GM10266 (cell line): ENCODE data around the gene DYNLT4.
"Not testable (repeated sequence)": the region's sequence is repeated elsewhere in the genome, so short reads cannot be mapped to it uniquely, and the experiment has no call there.

Experiments used
- DNase-seq: peaks from one replicate; pipeline ENCODE4 v3.0.0; 2012; ENCODE audit errors: extremely low spot score
- TF ChIP-seq, protein P1 (sequence below): IDR thresholded peaks from 2 replicates; pipeline ENCODE4 v1.5.1; 2012; ENCODE audit warnings: mild to moderate bottlenecking, low read depth; ENCODE audit not compliant: control insufficient read depth, insufficient read depth; ENCODE audit errors: missing control alignments

Gene DYNLT4

GRCh38 chr1:44828841-44829440 lies 21.8 kb upstream of the DYNLT4 start:
- TF ChIP-seq, protein P1, sequence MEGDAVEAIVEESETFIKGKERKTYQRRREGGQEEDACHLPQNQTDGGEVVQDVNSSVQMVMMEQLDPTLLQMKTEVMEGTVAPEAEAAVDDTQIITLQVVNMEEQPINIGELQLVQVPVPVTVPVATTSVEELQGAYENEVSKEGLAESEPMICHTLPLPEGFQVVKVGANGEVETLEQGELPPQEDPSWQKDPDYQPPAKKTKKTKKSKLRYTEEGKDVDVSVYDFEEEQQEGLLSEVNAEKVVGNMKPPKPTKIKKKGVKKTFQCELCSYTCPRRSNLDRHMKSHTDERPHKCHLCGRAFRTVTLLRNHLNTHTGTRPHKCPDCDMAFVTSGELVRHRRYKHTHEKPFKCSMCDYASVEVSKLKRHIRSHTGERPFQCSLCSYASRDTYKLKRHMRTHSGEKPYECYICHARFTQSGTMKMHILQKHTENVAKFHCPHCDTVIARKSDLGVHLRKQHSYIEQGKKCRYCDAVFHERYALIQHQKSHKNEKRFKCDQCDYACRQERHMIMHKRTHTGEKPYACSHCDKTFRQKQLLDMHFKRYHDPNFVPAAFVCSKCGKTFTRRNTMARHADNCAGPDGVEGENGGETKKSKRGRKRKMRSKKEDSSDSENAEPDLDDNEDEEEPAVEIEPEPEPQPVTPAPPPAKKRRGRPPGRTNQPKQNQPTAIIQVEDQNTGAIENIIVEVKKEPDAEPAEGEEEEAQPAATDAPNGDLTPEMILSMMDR = no peak
- DNase-seq = no peak

GRCh38 chr1:44828003-44828651 lies 21.0 kb upstream of the DYNLT4 start:
- TF ChIP-seq, protein P1 = no peak
- no peak for DNase-seq

DNA sequence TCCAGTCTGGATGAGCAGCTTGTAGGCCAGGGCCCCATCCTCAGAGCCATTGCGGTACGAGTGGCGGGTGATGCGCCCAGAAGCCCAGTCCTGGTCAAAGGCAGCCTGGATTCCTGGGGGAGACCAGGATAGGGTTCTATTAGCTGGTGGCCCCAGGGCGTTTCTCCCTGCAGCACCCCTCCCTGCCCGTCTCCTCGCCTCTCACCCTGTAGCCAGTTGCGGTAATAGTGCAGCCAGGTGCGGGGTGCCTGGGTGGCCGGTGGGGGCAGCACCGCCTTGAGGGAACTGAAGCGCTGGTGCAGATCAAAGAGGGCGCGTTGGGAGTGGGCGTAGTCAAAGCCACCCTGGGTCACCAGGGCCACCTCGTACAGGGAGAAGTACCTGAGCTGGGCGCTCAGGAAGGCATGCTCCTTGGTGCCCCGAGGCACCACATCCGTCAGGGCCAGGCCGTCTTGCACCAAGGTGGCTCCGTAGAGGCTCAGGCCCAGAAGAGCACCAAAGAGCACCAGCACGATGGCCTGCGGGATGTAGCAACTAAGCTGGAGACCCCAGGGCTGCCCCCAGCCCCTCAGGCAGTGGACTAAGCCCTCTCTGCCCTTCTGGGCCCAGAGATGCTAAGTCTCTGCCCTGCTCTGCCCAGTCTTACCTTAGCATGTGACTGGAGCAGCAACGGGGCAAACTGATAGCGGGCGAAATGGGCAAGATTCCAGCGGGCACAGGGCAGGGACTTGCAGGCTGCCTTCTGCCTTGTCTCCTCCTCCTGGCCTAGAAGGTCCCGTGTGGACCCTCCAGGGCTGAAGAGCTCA lies 20.2 kb upstream of the DYNLT4 start:
- TF ChIP-seq, protein P1 = no peak
- no peak for DNase-seq

DNA sequence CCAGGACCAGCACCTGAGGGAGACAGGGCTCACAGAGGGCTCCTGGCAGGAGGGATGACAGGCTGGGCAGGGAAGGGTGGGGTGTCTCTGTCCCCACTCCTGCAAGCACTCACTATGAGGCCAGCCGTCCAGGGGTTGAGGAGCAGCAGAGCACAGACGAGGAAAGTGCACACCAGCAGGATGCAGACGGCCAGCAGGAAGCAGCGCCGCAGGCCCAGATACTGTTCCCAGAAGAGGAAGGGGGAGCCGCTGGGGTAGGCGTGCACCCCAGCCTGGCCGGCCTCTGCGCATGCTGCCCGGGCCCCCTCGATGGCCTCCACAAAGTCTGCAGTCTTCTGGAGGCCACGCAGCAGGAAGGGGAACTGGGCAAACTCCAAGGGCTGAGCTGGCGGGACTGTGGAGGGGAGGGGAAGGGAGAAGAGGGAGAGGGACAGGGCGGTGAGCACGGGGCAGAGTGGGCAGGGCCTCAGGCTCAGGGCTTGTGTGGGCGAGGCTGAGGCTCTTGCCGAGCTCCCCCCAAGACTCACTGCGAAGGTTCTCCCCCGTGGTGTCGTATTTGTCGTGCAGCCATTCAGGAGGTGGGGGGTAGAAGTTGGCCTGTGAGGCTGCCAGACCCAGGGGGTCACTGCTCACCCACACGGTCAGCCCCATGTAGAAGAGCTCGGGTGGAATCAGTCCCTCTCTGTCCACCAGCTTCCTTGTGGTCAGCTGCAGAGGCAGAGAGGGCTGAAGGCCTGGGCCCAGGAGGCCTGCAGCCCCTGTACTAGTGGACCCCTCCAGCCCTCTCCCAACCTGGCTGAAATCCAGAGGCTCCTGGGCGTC lies 19.4 kb upstream of the DYNLT4 start:
- TF ChIP-seq, protein P1 = no peak
- DNase-seq = no peak

- DNase-seq = not testable (repeated sequence)
Observed at GRCh38 chr1:44824392-44824791, 17.2 kb upstream of the DYNLT4 start.

DNA sequence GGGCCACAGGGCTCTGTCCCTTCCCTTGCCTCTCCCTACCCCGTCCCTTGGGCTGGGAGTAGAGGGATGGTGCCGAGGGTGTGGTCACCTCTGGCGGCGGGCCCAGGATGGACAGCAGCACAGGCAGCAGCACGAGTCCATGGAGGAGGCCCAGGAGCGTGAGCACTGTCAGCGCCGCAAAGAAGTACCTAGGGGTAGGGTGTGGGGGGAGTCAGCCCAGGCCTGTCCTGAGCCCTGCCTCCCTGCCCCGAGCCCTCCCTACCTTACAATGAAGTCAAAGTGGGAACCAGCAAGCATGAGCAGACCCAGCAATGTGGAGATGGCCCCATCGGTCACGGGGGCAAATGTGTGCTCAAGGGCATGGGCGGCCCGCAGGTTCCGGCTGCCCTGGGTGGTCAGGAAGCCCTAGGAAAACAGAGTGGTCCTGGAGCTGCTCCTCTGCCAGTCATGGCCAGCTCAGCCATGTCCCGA lies 15.9 kb upstream of the DYNLT4 start:
- TF ChIP-seq, protein P1 = no peak
- no peak for DNase-seq

DNA sequence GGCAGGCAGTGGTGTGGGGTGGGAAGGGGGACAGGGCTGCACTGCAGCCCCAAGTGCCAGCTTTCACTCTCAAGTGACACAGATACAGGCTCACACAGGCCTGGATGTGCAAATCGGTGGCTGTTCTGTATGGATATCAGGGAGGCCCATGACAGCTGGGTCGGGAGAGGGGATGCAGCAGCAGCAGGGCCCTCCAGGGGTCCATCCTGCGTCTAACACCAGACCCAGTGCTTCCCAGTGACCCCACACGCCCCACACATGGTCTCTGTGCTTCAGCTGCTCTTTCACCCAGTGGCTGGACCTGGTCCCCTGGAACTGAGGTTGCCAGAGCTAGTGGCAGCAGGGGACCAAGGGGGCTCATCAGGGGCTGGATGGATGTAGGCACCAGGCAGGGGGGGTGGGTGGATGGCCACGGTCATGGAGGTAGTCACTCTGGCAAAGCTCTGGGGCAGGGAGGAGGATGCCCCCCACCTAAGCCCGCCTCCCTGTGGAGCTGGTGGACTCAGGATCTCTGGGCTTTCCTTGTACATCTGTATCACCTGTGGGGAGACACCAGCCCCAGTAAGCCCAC lies 15.1 kb upstream of the DYNLT4 start:
- TF ChIP-seq, protein P1 = no peak
- no peak for DNase-seq
